OCI-LY1 (cell line): Measurements from ENCODE around the gene P3H2.

ENCODE experiments used
- H2AFZ ChIP-seq: fragments of 200-600 bp; sonication (generic), shearing (Covaris generic); 2 replicates; pipeline ENCODE4 v1.6.0; 2014; ENCODE audit warnings: antibody characterized with exemption, mild to moderate bottlenecking, low read length
- H3F3A ChIP-seq: fragments of 200-600 bp; sonication (generic), shearing (Covaris generic); 2 replicates; pipeline ENCODE4 v1.6.0; 2014; ENCODE audit warnings: mild to moderate bottlenecking, antibody characterized with exemption, low read length, moderate library complexity; ENCODE audit not compliant: insufficient read depth
- H3K27ac ChIP-seq: fragments of 200-600 bp; sonication (generic); 2 replicates; pipeline ENCODE4 v1.5.1; 2014; ENCODE audit warnings: low read length, mixed run types, mild to moderate bottlenecking, low read depth; ENCODE audit not compliant: poor library complexity, severe bottlenecking
- H3K27me3 ChIP-seq: fragments of 200-600 bp; sonication (generic); 2 replicates; pipeline ENCODE4 v1.6.0; 2014; ENCODE audit warnings: antibody characterized with exemption, mild to moderate bottlenecking, low read length, moderate library complexity; ENCODE audit not compliant: insufficient read depth
- H3K36me3 ChIP-seq: fragments of 200-600 bp; sonication (generic); 2 replicates; pipeline ENCODE4 v1.6.1; 2014; ENCODE audit warnings: mild to moderate bottlenecking, antibody characterized with exemption, low read length, moderate library complexity, mixed read lengths; ENCODE audit not compliant: insufficient read depth
- H3K4me1 ChIP-seq: fragments of 200-600 bp; sonication (generic); 2 replicates; pipeline ENCODE4 v1.5.1; 2014; ENCODE audit warnings: mild to moderate bottlenecking, low read length, moderate library complexity; ENCODE audit not compliant: insufficient read depth, severe bottlenecking
- H3K4me2 ChIP-seq: fragments of 200-600 bp; sonication (generic), shearing (Covaris generic); 2 replicates; pipeline ENCODE4 v1.6.1; 2014; ENCODE audit warnings: low read length
- H3K4me3 ChIP-seq: fragments of 200-600 bp; sonication (generic); 2 replicates; pipeline ENCODE4 v1.5.1; 2014; ENCODE audit warnings: low read length, low read depth, mild to moderate bottlenecking, mixed read lengths; ENCODE audit not compliant: poor library complexity, severe bottlenecking
- H3K79me2 ChIP-seq: fragments of 200-600 bp; shearing (Covaris generic); 2 replicates; pipeline ENCODE4 v1.6.1; 2016; ENCODE audit warnings: mixed run types, low read length, mixed read lengths; ENCODE audit not compliant: insufficient read depth
- H3K9ac ChIP-seq: fragments of 200-600 bp; sonication (generic), shearing (Covaris generic); 2 replicates; pipeline ENCODE4 v1.6.1; 2014; ENCODE audit warnings: mild to moderate bottlenecking, low read length, mixed read lengths
- H3K9me2 ChIP-seq: fragments of 200-600 bp; sonication (generic), shearing (Covaris generic); 2 replicates; pipeline ENCODE4 v1.6.1; 2014; ENCODE audit warnings: low read depth, mild to moderate bottlenecking, low read length, mixed read lengths
- H3K9me3 ChIP-seq: fragments of 200-600 bp; shearing (Covaris generic); 2 replicates; pipeline ENCODE4 v1.6.1; 2014; ENCODE audit warnings: low read length, mixed read lengths
- H4K20me1 ChIP-seq: fragments of 200-600 bp; sonication (generic), shearing (Covaris generic); 2 replicates; pipeline ENCODE4 v1.6.0; 2016; ENCODE audit warnings: mild to moderate bottlenecking, low read length; ENCODE audit not compliant: insufficient read depth
- EZH2 ChIP-seq: fragments of 200-600 bp; sonication (generic), shearing (Covaris generic); IDR thresholded peaks from 2 replicates; pipeline ENCODE4 v1.8.0; 2017; ENCODE audit warnings: borderline replicate concordance, mixed run types, mild to moderate bottlenecking, antibody characterized with exemption, low read length, moderate library complexity, mixed read lengths
- TF ChIP-seq, protein P1 (sequence below): fragments of 200-600 bp; sonication (generic), shearing (Covaris generic); IDR thresholded peaks from 2 replicates; pipeline ENCODE4 v1.5.1; 2017; ENCODE audit warnings: mild to moderate bottlenecking, antibody characterized with exemption, low read length, moderate library complexity, mixed read lengths

The P3H2 gene

GRCh38 chr3:189927975-189928895, 192.5 kb downstream of the P3H2 start:
- TF ChIP-seq, protein P1, sequence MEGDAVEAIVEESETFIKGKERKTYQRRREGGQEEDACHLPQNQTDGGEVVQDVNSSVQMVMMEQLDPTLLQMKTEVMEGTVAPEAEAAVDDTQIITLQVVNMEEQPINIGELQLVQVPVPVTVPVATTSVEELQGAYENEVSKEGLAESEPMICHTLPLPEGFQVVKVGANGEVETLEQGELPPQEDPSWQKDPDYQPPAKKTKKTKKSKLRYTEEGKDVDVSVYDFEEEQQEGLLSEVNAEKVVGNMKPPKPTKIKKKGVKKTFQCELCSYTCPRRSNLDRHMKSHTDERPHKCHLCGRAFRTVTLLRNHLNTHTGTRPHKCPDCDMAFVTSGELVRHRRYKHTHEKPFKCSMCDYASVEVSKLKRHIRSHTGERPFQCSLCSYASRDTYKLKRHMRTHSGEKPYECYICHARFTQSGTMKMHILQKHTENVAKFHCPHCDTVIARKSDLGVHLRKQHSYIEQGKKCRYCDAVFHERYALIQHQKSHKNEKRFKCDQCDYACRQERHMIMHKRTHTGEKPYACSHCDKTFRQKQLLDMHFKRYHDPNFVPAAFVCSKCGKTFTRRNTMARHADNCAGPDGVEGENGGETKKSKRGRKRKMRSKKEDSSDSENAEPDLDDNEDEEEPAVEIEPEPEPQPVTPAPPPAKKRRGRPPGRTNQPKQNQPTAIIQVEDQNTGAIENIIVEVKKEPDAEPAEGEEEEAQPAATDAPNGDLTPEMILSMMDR, result no peak
- no peak for TF ChIP-seq EZH2

DNA sequence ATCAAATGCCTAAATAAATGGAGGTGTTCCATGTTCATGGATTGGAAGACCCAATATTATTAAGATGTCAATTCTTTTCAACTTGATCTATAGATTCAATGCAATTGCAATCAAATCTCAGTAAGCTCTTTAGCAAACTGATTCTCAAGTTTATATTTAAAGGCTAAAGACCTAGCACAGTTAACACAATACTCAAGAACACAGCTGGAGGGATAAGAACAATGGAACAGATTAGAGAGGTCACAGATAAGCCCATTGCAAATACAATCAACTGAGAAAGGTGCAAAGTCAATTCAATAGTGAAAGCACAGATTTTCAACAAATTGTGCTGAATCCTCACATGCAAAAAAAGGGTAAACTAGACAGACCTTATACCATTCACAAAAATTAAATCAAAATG, 198.9 kb downstream of the P3H2 start:
- no peaks in the 10 kb centered on the region for H3K9me3 ChIP-seq

More at GRCh38 chr3:189927975-189928895, 192.5 kb downstream of the P3H2 start:
- H2AFZ ChIP-seq, result no peak overlapping the region
- no peaks in the 10 kb centered on the region for H3K9me3 ChIP-seq
- H3K4me1 ChIP-seq, result no peaks in the 10 kb centered on the region
- no peaks in the 10 kb centered on the region for H3K79me2 ChIP-seq
- H3K9me2 ChIP-seq, result no peaks in the 10 kb centered on the region; the same call in 1 of the 2 replicates
- no peaks in the 10 kb centered on the region for H3F3A ChIP-seq
- H3K36me3 ChIP-seq, result no peaks in the 10 kb centered on the region
- H3K4me3 ChIP-seq, result no peak overlapping the region
- H4K20me1 ChIP-seq, result no peaks in the 10 kb centered on the region
- H3K4me2 ChIP-seq, result no peak overlapping the region
- H3K27me3 ChIP-seq, result no peaks in the 10 kb centered on the region
- H3K9ac ChIP-seq, result no peak overlapping the region
- H3K27ac ChIP-seq, result no peak overlapping the region

GRCh38 chr3:189914799-189915198, 205.9 kb downstream of the P3H2 start:
- H3K4me3 ChIP-seq, result no peak overlapping the region
- H4K20me1 ChIP-seq, result no peaks in the 10 kb centered on the region; the same call in 1 of the 2 replicates
- H3K4me2 ChIP-seq, result no peak overlapping the region
- H3K27ac ChIP-seq, result no peak overlapping the region
- no peaks in the 10 kb centered on the region for H3K4me1 ChIP-seq
- H3K27me3 ChIP-seq, result no peaks in the 10 kb centered on the region
- H3K9me2 ChIP-seq, result no peaks in the 10 kb centered on the region
- H3K36me3 ChIP-seq, result no peaks in the 10 kb centered on the region
- no peaks in the 10 kb centered on the region for H3K79me2 ChIP-seq
- TF ChIP-seq EZH2, result no peak
- TF ChIP-seq, protein P1, result no peak
- no peak overlapping the region for H3K9ac ChIP-seq
- no peak overlapping the region for H2AFZ ChIP-seq
- no peaks in the 10 kb centered on the region for H3K9me3 ChIP-seq
- H3F3A ChIP-seq, result no peaks in the 10 kb centered on the region

More for the DNA sequence above, 198.9 kb downstream of the P3H2 start:
- Histone ChIP-seq H3K79me2 (no peaks in the 10 kb centered on the region), H4K20me1 (no peaks in the 10 kb centered on the region), H3K27ac (no peak overlapping the region), H3K9me2 (no peaks in the 10 kb centered on the region; the same call in 1 of the 2 replicates), H3K4me2 (no peak overlapping the region), H2AFZ (no peak overlapping the region), H3K27me3 (no peaks in the 10 kb centered on the region), H3F3A (no peaks in the 10 kb centered on the region), H3K9ac (no peak overlapping the region), H3K4me1 (no peaks in the 10 kb centered on the region), H3K36me3 (no peaks in the 10 kb centered on the region), H3K4me3 (no peak overlapping the region)
- TF ChIP-seq, protein P1, result no peak
- no peak for TF ChIP-seq EZH2
